Stomach smooth muscle (tissue), 2 donors: ENCODE measurements around the gene CYP11A1.

Experiments used
- H3K27ac ChIP-seq: one replicate; pipeline ENCODE4 v1.7.0; 2013; ENCODE audit warnings: mild to moderate bottlenecking, low read length, inconsistent platforms
- H3K27me3 ChIP-seq, 2 donors: one replicate each; pipeline ENCODE4 v1.7.0; 2013; ENCODE audit warnings: low read length in 2 of 2; ENCODE audit not compliant: insufficient read depth in 2 of 2, control insufficient read depth in 1 of 2
- H3K36me3 ChIP-seq, 2 donors: one replicate each; pipeline ENCODE4 v1.7.0; 2013; ENCODE audit warnings: low read length in 2 of 2; ENCODE audit not compliant: control insufficient read depth in 2 of 2, insufficient read depth in 2 of 2
- H3K4me1 ChIP-seq: one replicate; pipeline ENCODE4 v1.7.0; 2013; ENCODE audit warnings: low read length; ENCODE audit not compliant: control insufficient read depth, insufficient read depth
- H3K4me3 ChIP-seq, 2 donors: one replicate each; pipeline ENCODE4 v1.7.0; 2013; ENCODE audit warnings: low read length in 2 of 2
- H3K9ac ChIP-seq, 2 donors: one replicate each; pipeline ENCODE4 v1.7.0; 2013; ENCODE audit warnings: low read length in 2 of 2, mild to moderate bottlenecking in 1 of 2
- H3K9me3 ChIP-seq, 2 donors: one replicate each; pipeline ENCODE4 v1.7.0; 2013; ENCODE audit warnings: low read length in 2 of 2; ENCODE audit not compliant: control insufficient read depth in 2 of 2
- donor health status: healthy.
- donor health status: Pancreatic carcinoma.

CYP11A1 gene

DNA sequence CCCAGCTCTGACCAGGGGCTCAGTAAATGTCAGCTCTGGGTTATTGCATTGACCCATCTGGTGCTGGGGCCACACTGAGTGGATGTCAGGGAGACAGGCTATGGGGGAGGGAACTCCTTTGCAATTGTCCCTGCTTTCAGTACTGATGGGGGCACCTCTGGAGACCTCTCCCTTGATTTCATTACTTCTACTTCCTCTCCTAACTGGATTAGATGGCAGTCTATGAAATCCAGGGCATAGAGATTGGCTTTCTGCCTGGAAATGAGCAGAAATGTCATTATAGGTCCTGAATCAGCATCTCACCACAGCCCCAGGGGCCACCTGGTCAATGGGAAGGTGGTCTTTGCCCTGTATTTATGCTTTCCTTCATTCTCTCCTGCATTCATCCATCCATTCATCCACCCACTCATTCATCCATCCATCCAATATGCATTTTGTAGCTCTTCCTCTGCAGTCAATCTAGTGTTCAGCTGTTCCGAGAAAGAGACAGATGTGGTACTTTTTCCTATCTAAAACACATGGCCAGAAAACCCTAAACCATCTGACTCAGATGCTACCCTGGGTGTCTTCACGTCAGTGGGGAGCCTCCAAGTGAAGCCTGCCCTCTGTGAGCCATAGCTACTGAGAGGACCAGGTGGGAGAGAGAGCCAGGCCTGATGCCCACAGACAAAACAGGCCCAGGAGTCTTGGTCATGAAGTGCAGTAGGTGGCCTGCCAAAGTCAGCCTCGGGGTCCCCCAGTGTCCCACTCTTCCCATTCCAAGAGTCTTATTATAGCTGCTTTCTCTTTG lies 74.2 kb downstream of the CYP11A1 start:
- H3K9ac ChIP-seq, result no peak overlapping the region
- H3K27me3 ChIP-seq, result peaks cover 0 to 13% of the 10 kb centered on the region in 2 donors
- H3K4me3 ChIP-seq, result no peak overlapping the region
- H3K4me1 ChIP-seq, result no peaks in the 10 kb centered on the region
- H3K36me3 ChIP-seq, result no peaks in the 10 kb centered on the region
- no peak overlapping the region for H3K27ac ChIP-seq
- no peaks in the 10 kb centered on the region for H3K9me3 ChIP-seq

GRCh38 chr15:74291101-74292071 lies 76.1 kb downstream of the CYP11A1 start:
- Histone ChIP-seq H3K4me1 (no peaks in the 10 kb centered on the region), H3K9me3 (no peaks in the 10 kb centered on the region), H3K9ac (no peak overlapping the region), H3K27ac (no peak overlapping the region), H3K27me3 (peaks cover 0 to 11% of the 10 kb centered on the region in 2 donors), H3K4me3 (no peak overlapping the region), H3K36me3 (no peaks in the 10 kb centered on the region)

DNA sequence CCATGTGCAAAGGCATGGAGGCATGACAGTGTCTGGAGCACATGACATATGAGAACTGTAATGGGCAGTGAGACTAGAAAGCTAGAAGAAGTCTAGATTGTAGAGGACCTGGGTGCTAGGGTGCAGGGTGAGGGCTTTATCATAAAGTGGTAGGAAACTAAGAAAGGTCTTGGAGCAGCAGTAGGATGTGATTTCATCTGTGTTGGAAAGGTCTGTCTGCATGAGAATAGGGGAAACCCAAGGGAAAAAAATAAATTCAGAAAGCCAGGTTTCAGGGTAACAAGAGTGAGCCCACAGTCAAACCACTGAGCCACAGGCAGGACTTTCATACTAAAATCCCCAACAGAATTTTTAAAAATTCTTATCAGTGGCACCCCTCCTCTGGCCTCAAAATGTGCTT lies 76.8 kb downstream of the CYP11A1 start:
- Histone ChIP-seq H3K36me3 (no peaks in the 10 kb centered on the region), H3K27ac (no peak overlapping the region), H3K27me3 (peaks cover 0 to 8% of the 10 kb centered on the region in 2 donors), H3K9ac (no peak overlapping the region), H3K4me3 (no peak overlapping the region), H3K4me1 (no peaks in the 10 kb centered on the region), H3K9me3 (no peaks in the 10 kb centered on the region)

GRCh38 chr15:74289671-74290070 lies 77.8 kb downstream of the CYP11A1 start:
- H3K27ac ChIP-seq, result no peak overlapping the region
- H3K4me3 ChIP-seq, result no peak overlapping the region
- no peaks in the 10 kb centered on the region for H3K36me3 ChIP-seq
- peaks cover 0 to 6% of the 10 kb centered on the region in 2 donors for H3K27me3 ChIP-seq
- H3K4me1 ChIP-seq, result no peaks in the 10 kb centered on the region
- H3K9ac ChIP-seq, result no peak overlapping the region
- no peaks in the 10 kb centered on the region for H3K9me3 ChIP-seq
